GM12878 (cell line): ENCODE measurements around the gene PLXNC1. TPM values are rescaled to one million over a fixed set of nuclear protein-coding genes. Genes with fewer than 3 reads are reported as not detected.

Experiments used
- ATAC-seq: fragments of 200-7000 bp; cut with Tn5 transposase; 3 replicates; pipeline ENCODE4 v1.9.1; 2020; ENCODE audit warnings: mild to moderate bottlenecking, moderate library complexity
- BruUV-seq: library from RNA; stranded (reverse); fragments of 400-500 nt; replicated peaks from 2 replicates; lab custom pipeline; 2021; lab: Mats Ljungman, UMichigan
- CTCF ChIA-PET: fragments of 300-600 bp; sonication (Branson Sonifier 250); formaldehyde crosslinking; extraction: SDS; loops from one replicate; lab custom pipeline; 2021; ENCODE audit warnings: inconsistent platforms; lab: Yijun Ruan, JAX
- POLR2A ChIA-PET: fragments of 350-600 bp; formaldehyde crosslinking; extraction: SDS; loops from one replicate; lab custom pipeline; 2021; ENCODE audit warnings: inconsistent platforms; lab: Charles Lee
- RAD21 ChIA-PET: fragments of 300-600 bp; sonication (Branson Sonifier 250); formaldehyde crosslinking; loops from one replicate; lab custom pipeline; 2023; ENCODE audit warnings: antibody characterized with exemption; ENCODE audit not compliant: unreplicated experiment; lab: Charles Lee
- SMC1A ChIA-PET: fragments of 300-600 bp; sonication (Branson Sonifier 250); formaldehyde crosslinking; loops from one replicate; lab custom pipeline; 2023; ENCODE audit not compliant: unreplicated experiment, uncharacterized antibody; lab: Charles Lee
- DNase-seq: peaks from one replicate; pipeline ENCODE4 v3.0.0-alpha.2; 2011; ENCODE audit warnings: low read depth, low spot score
- FAIRE-seq: peaks from 3 replicates; lab custom pipeline; 2011; peaks lifted over from hg19 to GRCh38; lab: Jason Lieb, UNC
- H2AFZ ChIP-seq: 2 replicates; pipeline ENCODE4 v1.6.0; 2011; ENCODE audit warnings: low read depth, low read length, control low read depth; ENCODE audit not compliant: control insufficient read depth
- H3K27ac ChIP-seq: 2 replicates; pipeline ENCODE4 v1.5.1; 2011; ENCODE audit warnings: control low read depth; ENCODE audit not compliant: control insufficient read depth, insufficient read depth
- H3K27me3 ChIP-seq, 2 experiments: replicated peaks in 1 of 2; 2 replicates each; pipeline versions ENCODE4 v1.6.0 to v1.6.1; 2011; ENCODE audit warnings: low read length in 1 of 2; ENCODE audit not compliant: control insufficient read depth in 2 of 2, insufficient read depth in 2 of 2
- H3K36me3 ChIP-seq, 2 experiments: 2 replicates each; pipeline ENCODE4 v1.5.1; 2011; ENCODE audit warnings: low read length in 1 of 2; ENCODE audit not compliant: control insufficient read depth in 2 of 2, insufficient read depth in 2 of 2
- H3K4me1 ChIP-seq: 2 replicates; pipeline ENCODE4 v1.6.1; 2011; ENCODE audit warnings: mild to moderate bottlenecking, low read length, moderate library complexity, mixed read lengths; ENCODE audit not compliant: control insufficient read depth, insufficient read depth
- H3K4me2 ChIP-seq: 2 replicates; pipeline ENCODE4 v1.6.0; 2011; ENCODE audit warnings: control low read depth; ENCODE audit not compliant: control insufficient read depth, insufficient read depth
- H3K4me3 ChIP-seq: fragments of 200-600 bp; sonication (generic); 2 replicates; pipeline ENCODE4 v1.5.1; 2016
- H3K79me2 ChIP-seq: 2 replicates; pipeline ENCODE4 v1.6.0; 2011; ENCODE audit warnings: low read length; ENCODE audit not compliant: control insufficient read depth, insufficient read depth
- H3K9ac ChIP-seq: 2 replicates; pipeline ENCODE4 v1.8.0; 2011; ENCODE audit warnings: low read length, control low read depth, mixed read lengths; ENCODE audit not compliant: control insufficient read depth, insufficient read depth
- H3K9me3 ChIP-seq: replicated peaks from 3 replicates; pipeline ENCODE4 v1.5.1; 2011; ENCODE audit warnings: mild to moderate bottlenecking, low read length; ENCODE audit not compliant: control insufficient read depth, insufficient read depth
- H4K20me1 ChIP-seq: 2 replicates; pipeline ENCODE4 v1.6.0; 2011; ENCODE audit not compliant: control insufficient read depth, insufficient read depth
- E2F4 ChIP-seq: IDR thresholded peaks from 2 replicates; pipeline ENCODE4 v1.6.1; 2012; ENCODE audit warnings: low read depth, low read length, improper control_type of control experiment
- EED ChIP-seq: sonication (generic); IDR thresholded peaks from 2 replicates; pipeline ENCODE4 v1.6.1; 2016; ENCODE audit warnings: antibody characterized with exemption, low read depth
- ETV6 ChIP-seq, 2 experiments: fragments of 450-650 bp in 1 of 2; IDR thresholded peaks in 1 of 2; conservative IDR thresholded peaks in 1 of 2; 2 replicates each; pipeline ENCODE4 v1.6.1; 2014; ENCODE audit warnings: antibody characterized with exemption in 1 of 2, borderline replicate concordance in 1 of 2, low read depth in 1 of 2, mild to moderate bottlenecking in 1 of 2, moderate library complexity in 1 of 2
- FOXK2 ChIP-seq: fragments of 450-650 bp; IDR thresholded peaks from 2 replicates; pipeline ENCODE4 v1.6.1; 2017; ENCODE audit warnings: mild to moderate bottlenecking, moderate library complexity
- HCFC1 ChIP-seq: fragments of 150-350 bp; IDR thresholded peaks from 2 replicates; pipeline ENCODE4 v1.6.1; 2014; ENCODE audit warnings: low read length
- JUNB ChIP-seq: IDR thresholded peaks from 2 replicates; pipeline ENCODE4 v1.6.1; 2016; ENCODE audit warnings: antibody characterized with exemption, mild to moderate bottlenecking
- PAX8 ChIP-seq: fragments of 450-650 bp; IDR thresholded peaks from 2 replicates; pipeline ENCODE4 v1.6.1; 2017; ENCODE audit warnings: mild to moderate bottlenecking, moderate library complexity
- RBBP5 ChIP-seq: fragments of 200-600 bp; sonication (generic); conservative IDR thresholded peaks from 2 replicates; pipeline ENCODE4 v1.6.1; 2016
- REST ChIP-seq: IDR thresholded peaks from 2 replicates; pipeline ENCODE4 v1.6.1; 2012; ENCODE audit warnings: mild to moderate bottlenecking, low read depth, low read length
- SIN3A ChIP-seq: IDR thresholded peaks from 2 replicates; pipeline ENCODE4 v1.6.1; 2012; ENCODE audit warnings: low read depth, low read length, improper control_type of control experiment
- SKIL ChIP-seq: fragments of 450-650 bp; IDR thresholded peaks from 2 replicates; pipeline ENCODE4 v1.6.1; 2017; ENCODE audit warnings: mild to moderate bottlenecking, low read depth, inconsistent platforms; ENCODE audit not compliant: poor library complexity, severe bottlenecking
- STAT3 ChIP-seq: IDR thresholded peaks from 2 replicates; pipeline ENCODE4 v1.6.1; 2011; ENCODE audit warnings: low read depth, low read length, improper control_type of control experiment
- WGBS: methylation state at CpG from one replicate; pipeline ENCODE4 v1.1.6; 2016; ENCODE audit warnings: low lambda C conversion rate; ENCODE audit not compliant: insufficient replicate concordance, insufficient coverage; ENCODE audit errors: missing lambda C conversion rate; 5-methylcytosine and 5-hydroxymethylcytosine counted together
- in situ Hi-C: fragments of 300-500 bp; cut with MboI; formaldehyde crosslinking; loops from 9 replicates; pipeline ENCODE4 v1.14.3; 2018; ENCODE audit warnings: mixed read lengths
- intact Hi-C: fragments of 100-400 bp; cut with micrococcal nuclease; formaldehyde crosslinking; loops from one replicate; pipeline ENCODE4 v1.14.2; 2022; ENCODE audit not compliant: unreplicated experiment
- polyA plus RNA-seq, 11 experiments: library from polyadenylated mRNA; depleted of rRNA in 4 of 11; unstranded in 6 of 11; stranded (reverse) in 5 of 11; fragments of >200 nt; fragmentation: Nextera tagmentation in 4 of 11; fragmentation: Illumina TruSeq in 1 of 11; extraction: Ambion mirVana in 4 of 11; extraction: Trizol in 1 of 11; gene quantifications; 1 replicate in 1 of 11; 2 replicates in 10 of 11; pipeline versions ENCODE4 v1.2.1 to v1.2.3, GENCODE V29; 2011 to 2016; ENCODE audit warnings: inconsistent platforms in 2 of 11, missing spikeins in 2 of 11, low read depth in 1 of 11
- total RNA-seq, 4 experiments: library from RNA; depleted of rRNA in 3 of 4; stranded (reverse); fragments of >200 nt in 3 of 4; fragmentation: Illumina TruSeq in 1 of 4; extraction: Trizol in 1 of 4; gene quantifications; 2 replicates each; pipeline versions ENCODE4 v1.2.1 to v1.2.3, GENCODE V29; 2013 to 2021
- TF ChIP-seq, protein P1 (sequence below): IDR thresholded peaks from 2 replicates; pipeline ENCODE4 v1.6.1; 2011; ENCODE audit warnings: borderline replicate concordance, low read depth, mild to moderate bottlenecking, moderate library complexity, low read length; ENCODE audit not compliant: insufficient read depth, poor library complexity, severe bottlenecking

PLXNC1 gene
- total and polyA plus RNA-seq, 10 of the 15 experiments (the other 5 are each of a cell fraction or from before 2014, with no cell fraction given), result 5.2 to 41.2 (median 24.6) TPM

DNA sequence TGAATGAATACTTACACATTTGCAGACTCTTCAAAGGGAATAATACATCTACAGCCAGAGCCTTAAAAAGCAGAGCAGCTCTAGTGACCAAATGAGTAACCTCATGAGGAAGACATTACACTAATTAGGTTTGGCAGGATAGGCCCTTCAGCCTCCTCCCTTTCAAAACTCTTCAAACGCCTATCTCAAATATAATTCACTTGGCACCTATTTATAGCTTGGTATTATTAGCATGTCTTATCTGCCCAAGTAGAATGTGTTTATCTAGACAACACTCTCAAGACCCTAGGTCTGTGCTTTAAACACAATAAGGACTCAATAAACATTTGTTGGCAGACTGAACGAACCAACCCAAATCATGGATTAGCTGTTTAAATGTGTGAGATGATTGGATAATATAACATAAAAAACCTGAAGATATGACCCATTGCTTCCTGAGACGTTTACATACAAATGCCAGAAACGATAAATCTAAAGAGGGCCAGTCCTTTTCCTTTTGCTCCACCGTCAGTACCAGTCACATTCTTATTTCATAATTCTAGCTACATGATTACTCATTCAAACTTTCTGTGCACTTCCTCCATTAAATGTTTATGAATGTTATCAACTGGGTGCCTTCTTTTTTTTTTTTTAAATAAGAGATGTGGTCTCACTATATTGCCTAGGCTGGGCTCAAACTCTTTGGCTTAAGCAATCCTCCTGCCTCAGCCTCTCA is 188.0 kb downstream of the PLXNC1 start (continued):
- TF ChIP-seq FOXK2, result no peak
- TF ChIP-seq REST, result no peak
- TF ChIP-seq HCFC1, result no peak

DNA sequence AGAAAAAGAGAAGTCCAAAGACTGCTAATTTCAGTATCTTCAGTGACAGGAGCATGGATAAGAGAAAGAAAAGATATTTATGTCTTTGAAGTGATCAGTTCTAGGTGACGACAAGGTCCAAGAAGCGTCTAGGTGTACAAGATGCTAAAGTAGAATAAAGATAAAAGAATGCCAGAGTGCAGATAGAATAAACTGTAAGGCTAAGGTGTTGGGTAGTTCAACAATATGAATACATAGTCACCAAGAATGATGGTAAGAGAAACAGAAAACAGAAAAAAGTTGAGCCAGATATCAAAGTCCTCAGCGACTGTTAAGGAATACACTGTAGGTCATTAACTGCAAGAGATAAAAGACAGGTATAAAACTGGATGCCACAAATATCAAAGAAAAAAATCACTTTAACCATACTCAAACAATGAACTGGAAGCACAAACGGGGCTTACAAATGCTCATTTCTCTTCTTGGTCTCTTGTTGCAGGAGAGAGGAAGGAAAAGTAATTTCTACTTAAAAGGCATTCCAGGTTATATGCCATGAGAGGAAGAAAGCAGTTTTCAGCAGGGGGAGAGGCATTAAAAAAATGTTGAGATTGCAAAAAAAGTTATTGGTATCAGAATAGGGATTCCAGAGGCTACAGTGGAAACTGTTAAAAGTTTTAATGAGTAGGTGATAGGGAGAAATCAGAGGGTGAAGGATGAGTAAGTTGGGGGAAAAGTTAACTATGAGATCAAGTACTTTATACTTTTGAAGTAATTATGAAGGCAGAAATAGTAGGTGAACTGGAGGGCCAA is 189.8 kb downstream of the PLXNC1 start:
- DNase-seq (no peak), FAIRE-seq (no peak), ATAC-seq (no peak)
- ChIA-PET SMC1A (no interaction called here), POLR2A (no interaction called here), CTCF (no interaction called here), RAD21 (no interaction called here)
- Histone ChIP-seq H3K9me3 (no peaks in the 10 kb centered on the region), H3K9ac (no peak overlapping the region), H3K27ac (no peak overlapping the region), H3K36me3 (no peaks in the 10 kb centered on the region), H3K4me2 (no peak overlapping the region), H3K4me3 (no peak overlapping the region), H3K27me3 (no peaks in the 10 kb centered on the region), H2AFZ (no peak overlapping the region), H4K20me1 (no peaks in the 10 kb centered on the region), H3K4me1 (no peaks in the 10 kb centered on the region), H3K79me2 (no peaks in the 10 kb centered on the region)
- intact Hi-C loops (no loop called here), in situ Hi-C loops (no loop called here)
- 95% methylated on average over 4 of the region's 4 CpGs for whole genome bisulfite sequencing
- BruUV-seq, result no TSS peak
- TF ChIP-seq EED (no peak), ETV6 (conservative IDR thresholded peaks at IDR 0.05 in 1 of 2, IDR thresholded peaks at IDR 0.05 in 1 of 2; ENCODE audit: borderline replicate concordance in 1 of 2, low read depth in 1 of 2) (no peak), STAT3 (no peak), RBBP5 (no peak), PAX8 (no peak), SIN3A (no peak), SKIL (no peak), E2F4 (no peak), JUNB (no peak)
- TF ChIP-seq, protein P1, sequence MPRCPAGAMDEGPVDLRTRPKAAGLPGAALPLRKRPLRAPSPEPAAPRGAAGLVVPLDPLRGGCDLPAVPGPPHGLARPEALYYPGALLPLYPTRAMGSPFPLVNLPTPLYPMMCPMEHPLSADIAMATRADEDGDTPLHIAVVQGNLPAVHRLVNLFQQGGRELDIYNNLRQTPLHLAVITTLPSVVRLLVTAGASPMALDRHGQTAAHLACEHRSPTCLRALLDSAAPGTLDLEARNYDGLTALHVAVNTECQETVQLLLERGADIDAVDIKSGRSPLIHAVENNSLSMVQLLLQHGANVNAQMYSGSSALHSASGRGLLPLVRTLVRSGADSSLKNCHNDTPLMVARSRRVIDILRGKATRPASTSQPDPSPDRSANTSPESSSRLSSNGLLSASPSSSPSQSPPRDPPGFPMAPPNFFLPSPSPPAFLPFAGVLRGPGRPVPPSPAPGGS, result no peak
